Limb (tissue), 2 donors: ENCODE results near the gene MTMR3.
"Not testable (repeated sequence)": the region's sequence is repeated elsewhere in the genome, so short reads cannot be mapped to it uniquely, and the experiment has no call there.

ENCODE experiments used
- DNase-seq, 2 donors: peaks; one replicate each; pipeline ENCODE4 v3.0.0-alpha.2; 2016; ENCODE audit errors: extremely low spot score in 2 of 2

MTMR3 gene

DNA sequence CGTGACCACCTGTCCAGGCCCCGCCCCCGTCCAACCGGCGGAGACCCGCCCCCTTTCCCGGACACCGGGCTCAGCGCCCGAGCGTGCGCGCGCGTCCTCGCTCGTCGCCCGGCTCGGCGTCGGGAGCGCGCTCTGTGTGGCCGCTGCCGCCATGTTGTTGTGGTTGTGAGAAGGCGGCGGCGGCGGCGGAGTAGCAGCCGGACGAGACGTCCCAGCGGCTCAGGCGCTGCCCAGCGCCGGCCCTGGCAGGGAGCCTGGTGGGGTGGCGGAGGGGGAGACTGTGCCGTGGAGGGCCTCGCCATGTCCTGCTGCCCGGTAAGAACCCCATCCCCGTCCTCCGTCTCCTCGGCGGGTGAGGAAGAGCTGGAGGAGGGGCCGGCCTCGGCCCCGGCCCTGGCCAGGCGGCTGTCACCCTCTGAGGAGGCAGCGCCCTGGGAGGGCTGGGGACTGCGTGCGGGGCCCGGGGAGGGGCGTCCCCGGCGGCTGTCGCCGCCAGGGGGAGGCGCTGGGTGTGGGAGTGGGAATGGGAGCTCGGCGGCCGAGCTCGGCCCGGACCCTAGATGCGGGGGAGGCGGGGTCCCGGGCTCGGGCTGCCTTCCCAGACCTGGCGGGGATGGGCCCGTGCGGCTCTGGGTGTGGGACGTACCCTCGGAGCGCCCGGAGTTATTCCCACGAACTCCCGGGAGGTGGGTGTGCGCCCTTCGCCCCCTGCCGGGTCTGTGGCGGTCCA, at the start of gene MTMR3:
TSS of gene MTMR3 (plus strand) at position 130 of the 730 bp plus-strand sequence. CDS start 87,886 bp downstream, outside the sequence.
- peak; percentile 88 to 98 for DNase-seq

GRCh38 chr22:29833392-29833965, 49.5 kb upstream of the MTMR3 start:
- DNase-seq: no peak

DNA sequence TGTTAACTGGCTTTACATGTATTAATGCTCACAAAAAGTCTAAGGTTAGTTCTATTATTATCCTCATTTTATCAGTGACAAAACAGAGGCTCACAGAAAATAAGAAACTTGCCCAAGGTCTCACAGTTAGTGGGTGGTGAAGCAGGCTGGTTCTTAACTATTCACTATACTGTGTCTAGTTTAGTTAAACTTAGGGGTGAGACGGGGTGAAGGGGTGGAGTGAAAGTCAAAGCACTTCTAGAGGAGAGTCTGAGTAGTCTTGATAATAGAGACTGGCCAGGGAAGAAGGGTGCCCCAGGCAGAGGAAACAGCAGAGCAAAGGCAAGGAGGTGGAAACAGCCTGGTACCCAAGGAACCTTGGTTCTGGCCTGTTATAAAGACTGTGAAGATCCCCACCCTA, 48.9 kb upstream of the MTMR3 start:
- DNase-seq: no peak

DNA sequence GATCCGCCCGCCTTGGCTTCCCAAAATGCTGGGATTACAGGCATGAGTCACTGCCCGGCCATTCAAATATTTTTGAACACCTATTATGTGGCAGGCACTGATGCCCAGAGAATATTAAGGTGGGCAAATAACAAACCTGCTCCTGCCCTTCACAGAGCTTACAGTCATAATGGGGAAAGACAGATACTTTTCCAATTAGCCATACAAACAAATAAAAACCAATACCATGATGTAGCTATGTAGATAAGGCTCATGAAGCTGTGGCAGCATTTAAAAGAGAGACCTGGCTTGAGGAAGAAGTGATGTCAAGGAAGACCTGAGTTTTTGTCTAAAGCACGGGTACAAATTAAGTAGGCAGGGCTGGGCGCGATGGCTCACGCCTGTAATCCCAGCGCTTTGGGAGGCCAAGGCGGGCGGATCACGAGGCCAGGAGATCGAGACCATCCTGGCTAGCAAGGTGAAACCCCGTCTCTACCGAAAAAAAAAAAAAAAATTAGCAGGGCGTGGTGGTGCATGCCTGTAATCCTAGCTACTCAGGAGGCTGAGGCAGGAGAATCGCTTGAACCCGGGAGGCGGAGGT, 46.1 kb upstream of the MTMR3 start:
- DNase-seq: not testable (repeated sequence)

DNA sequence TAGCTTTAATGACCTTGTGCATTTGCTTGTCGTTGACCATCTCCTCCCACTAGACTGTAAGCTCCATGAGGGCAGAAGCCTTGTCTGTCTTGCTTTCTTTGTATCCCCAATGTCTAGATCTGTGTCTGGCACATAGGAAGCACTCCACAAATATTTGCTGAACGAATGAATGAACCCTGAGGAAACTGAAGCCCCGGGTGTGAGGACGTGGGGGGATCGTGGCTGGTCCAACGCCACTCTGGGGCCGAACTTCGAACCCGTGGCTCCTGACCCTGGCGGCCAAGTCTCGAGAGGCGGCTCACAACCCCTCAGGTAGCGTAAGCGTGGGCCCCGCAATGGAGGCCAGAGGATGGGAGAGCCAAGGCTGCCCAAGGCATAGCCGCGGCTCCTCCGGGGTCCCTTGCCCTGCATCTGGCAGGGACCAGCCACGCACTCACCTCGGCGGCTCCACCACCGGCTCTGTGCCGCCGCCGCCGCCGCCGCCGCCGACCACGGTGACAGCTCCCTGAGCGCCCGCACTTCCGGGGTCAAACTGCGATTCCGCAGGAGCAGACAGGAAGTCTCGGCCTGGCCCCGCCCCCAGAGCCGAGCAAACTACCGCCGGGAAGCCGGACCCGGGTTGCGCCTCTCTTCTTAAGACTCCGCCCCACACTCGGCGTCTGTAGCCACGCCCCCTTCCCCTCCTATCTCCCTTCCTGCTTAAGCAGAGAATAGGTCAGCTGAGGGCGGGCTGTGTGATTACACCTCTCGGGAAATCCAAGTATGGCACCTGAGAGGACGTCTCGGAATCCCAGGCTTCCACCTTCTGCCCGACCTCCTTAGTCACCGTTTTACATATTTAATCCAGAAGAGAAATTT, 45.0 kb upstream of the MTMR3 start, which contains the start of gene ASCC2:
TSS of gene ASCC2 (minus strand) at position 534 of the 858 bp plus-strand sequence. CDS start 5,949 bp downstream, outside the sequence.
- peak; percentile 97 to 98 for DNase-seq

DNA sequence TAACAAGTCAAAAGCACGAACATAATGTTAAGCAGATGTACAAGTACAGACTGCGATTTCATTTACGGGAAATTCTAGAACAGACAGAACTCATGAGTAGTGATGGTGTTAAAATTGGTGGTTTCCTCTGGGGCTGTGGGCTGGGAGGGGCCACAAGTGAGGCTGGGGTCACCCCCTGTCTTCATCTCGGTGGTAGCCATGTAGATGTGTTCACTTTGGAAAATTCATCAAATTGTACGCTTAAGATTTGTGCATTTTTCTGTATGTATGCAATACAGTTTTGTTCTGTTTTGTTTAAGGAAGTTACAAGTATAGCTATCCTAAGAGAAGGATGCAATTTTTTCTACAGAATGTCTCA, 44.4 kb upstream of the MTMR3 start:
- DNase-seq: no peak

GRCh38 chr22:29839039-29839438, 43.9 kb upstream of the MTMR3 start:
- DNase-seq: no peak

DNA sequence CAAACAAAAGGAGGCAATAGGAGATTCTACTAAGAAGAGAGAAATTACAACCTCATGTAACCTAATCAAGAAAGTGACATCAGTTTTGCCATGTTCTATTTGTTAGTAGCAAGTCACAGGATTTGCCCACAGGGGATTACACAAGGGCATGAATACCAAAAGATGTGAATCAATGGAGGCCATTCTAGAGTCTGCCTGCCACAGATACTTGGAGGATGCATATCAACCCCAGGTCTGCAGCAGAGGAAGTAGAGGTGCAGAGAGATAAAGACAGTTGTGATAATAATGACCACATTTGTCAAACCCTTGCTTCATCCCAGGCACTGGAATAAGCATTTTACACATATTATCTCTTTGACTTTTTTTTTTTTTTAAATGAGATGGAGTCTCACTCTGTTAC, 42.5 kb upstream of the MTMR3 start:
- no peak for DNase-seq

DNA sequence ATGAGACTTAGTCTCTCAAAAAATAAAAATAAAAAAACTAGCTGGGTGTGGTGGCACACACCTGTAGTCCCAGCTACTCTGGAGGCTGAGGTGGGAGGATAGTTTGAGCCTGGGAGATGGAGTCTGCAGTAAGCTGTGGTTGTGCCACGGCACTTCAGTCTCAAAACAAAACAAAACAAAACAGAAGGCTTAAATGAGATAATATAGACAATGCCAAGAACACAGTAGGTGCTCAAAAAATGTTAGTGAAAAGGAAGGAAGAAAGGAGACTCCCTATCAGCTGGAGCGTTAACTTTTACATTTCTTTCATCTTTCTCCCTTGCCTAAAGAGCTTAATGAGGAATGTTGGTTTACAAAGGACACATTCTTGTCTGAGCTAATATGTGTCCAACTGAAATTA, 40.8 kb upstream of the MTMR3 start:
- no peak for DNase-seq

DNA sequence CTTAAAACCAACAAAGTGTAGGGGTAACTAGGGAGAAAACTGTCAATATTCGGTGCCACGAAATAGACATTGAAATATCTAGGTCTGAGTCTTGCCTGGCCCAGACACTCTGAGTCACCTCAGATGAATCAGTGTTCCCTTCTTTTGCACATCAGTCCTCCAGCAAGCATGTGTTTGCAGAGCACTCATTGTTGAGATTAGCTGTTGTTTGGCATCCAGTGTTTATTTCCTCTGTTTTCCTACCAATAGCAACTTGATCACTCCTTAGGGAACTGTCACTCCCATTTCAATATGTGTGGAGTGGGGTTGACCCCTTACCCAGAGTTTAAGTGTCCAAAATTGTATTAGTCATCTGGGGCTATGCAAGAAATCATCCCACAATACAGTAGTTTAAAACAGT, 40.2 kb upstream of the MTMR3 start:
- DNase-seq: no peak

DNA sequence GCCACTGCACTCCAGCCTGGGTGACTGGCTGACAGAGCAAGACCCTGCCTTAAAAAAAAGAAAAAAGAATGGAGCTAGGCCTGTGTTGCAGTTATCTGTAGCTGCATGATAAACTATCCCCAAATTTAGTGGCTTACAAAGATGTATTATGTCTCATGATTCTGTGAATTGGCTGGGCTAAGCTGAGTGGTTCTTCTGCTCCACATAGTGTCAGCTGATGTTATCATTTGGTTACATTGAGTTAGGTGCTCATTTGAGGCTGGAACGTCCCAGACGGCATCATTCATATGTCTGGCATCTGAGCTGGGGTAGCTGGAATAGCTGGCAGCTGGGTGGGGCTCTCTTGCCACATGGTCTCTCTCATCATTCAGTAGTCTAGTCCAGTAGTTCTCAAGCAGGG, 36.7 kb upstream of the MTMR3 start:
- DNase-seq: no peak

- no peak for DNase-seq
These were observed 34.9 kb upstream of the MTMR3 start for GRCh38 chr22:29848111-29848510.

- no peak for DNase-seq
These were observed 28.5 kb upstream of the MTMR3 start for GRCh38 chr22:29854432-29854831.

DNA sequence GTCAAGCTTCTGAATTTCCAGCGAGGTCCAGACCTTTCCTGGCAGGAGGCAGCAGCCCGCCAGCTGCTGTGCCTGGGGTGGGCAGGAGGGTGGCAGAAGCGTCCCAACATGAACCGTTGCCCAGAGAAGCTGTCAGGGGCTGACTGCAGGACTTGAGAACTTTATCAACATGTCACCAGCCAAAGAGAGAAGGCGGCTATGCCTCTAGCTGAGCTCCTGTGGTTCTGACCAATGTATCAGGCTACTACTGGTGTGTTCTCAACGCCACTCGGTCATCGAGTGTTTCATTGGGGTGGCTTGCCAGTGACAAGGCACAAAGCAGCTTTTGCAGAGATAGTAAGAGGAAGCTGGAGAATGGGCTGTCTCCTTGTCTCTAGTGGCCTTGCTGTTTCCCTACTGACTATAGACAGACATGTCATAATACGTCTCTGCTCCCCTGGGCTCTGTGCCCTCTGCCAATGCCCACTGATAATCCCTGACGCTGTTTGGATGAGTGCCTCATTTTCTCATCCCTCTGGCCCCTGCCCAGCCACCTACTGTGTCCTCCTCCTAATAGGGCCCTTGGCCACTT, 27.3 kb upstream of the MTMR3 start:
- DNase-seq: no peak

DNA sequence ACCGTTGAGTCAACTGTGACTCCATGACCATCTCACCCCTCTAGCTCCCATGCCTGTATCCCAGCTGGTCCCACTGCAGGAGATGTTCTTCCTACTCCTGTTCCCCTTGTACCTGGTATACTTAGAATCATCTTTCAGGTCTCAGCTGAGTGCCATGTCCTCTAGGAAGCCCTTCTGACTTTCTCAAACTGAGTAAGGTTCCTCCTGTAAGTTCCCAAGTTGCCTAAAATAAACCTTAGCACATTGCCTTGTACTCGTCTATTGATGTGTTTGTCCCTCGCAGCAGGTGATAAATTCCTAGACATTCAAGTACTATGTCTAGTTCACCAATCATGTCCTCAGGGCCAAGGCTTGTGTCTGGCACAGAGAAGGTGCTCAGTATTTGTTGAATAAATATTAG, 26.5 kb upstream of the MTMR3 start:
- DNase-seq: no peak

DNA sequence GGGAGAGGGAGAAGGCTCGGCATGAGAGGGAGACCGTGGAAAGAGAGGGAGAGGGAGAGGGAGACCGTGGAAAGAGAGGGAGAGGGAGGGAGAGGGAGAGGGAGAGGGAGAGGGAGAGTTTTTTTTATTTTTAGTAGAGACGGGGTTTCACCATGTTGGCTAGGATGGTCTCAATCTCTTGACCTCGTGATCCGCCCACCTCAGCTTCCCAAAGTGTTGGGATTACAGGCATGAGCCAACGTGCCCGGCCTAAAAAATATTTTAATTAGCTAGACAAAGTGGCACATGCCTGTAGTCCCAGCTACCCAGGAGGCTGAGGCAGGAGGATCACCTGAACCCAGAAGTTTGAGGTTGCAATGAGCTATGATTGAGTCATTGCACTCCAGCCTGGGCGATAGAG, 23.9 kb upstream of the MTMR3 start:
- not testable (repeated sequence) for DNase-seq

GRCh38 chr22:29860006-29860766, 22.8 kb upstream of the MTMR3 start:
- no peak for DNase-seq

- no peak for DNase-seq
These were observed 21.2 kb upstream of the MTMR3 start for GRCh38 chr22:29861672-29862297.

DNA sequence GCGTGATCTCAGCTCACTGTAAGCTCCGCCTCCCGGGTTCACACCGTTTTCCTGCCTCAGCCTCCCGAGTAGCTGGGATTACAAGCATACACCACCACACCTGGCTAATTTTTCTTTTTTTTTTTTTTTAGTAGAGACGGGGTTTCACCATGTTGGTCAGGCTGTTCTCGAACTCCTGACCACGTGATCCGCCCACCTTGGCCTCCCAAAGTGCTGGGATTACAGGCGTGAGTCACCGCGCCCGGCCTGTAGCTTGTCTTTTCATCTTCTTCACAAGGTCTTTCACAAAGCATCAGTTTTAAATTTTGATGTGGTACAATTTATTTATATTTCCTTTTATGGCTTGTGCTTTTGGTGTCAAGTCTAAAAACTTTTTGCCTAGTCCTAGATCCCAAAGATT, 17.4 kb upstream of the MTMR3 start:
- not testable (repeated sequence) for DNase-seq

GRCh38 chr22:29867260-29867659, 15.7 kb upstream of the MTMR3 start:
- DNase-seq: no peak
